Measurements from ENCODE around the gene SLC9A1. TPM values are rescaled to one million over a fixed set of nuclear protein-coding genes. Genes with fewer than 3 reads are reported as not detected.

Gene SLC9A1
- total RNA-seq, 2 experiments from 2014 or later = 23.9 to 24.2 TPM

GRCh38 chr1:27058966-27059669, 95.8 kb downstream of the SLC9A1 start:
- CTCF ChIA-PET = interaction anchor here (0.7 kb wide), 1 partner anchor 12 kb away, joined by 3 read pairs; no protein-coding TSS in a partner anchor
- POLR2A ChIA-PET = no interaction called here

GRCh38 chr1:27057801-27058625, 96.9 kb downstream of the SLC9A1 start:
- ChIA-PET CTCF (interaction anchor here (0.6 kb wide), 1 partner anchor 85 kb away, joined by 3 read pairs; no protein-coding TSS in a partner anchor), POLR2A (no interaction called here)

GRCh38 chr1:27057389-27057788, 97.5 kb downstream of the SLC9A1 start:
- ChIA-PET POLR2A (no interaction called here), CTCF (interaction anchor here (0.7 kb wide), 1 partner anchor 357 kb away, joined by 9 read pairs; no protein-coding TSS in a partner anchor)

- CTCF ChIA-PET = interaction anchor here (2.2 to 3.3 kb wide), 2 partner anchors 9 to 43 kb away, joined by 5 to 13 read pairs; no protein-coding TSS in a partner anchor
- POLR2A ChIA-PET = no interaction called here
Observed at GRCh38 chr1:27053977-27054753, 100.8 kb downstream of the SLC9A1 start.

- ChIA-PET POLR2A (no interaction called here), CTCF (interaction anchor here (2.2 kb wide), 1 partner anchor 45 kb away, joined by 5 read pairs; no protein-coding TSS in a partner anchor)
Observed at GRCh38 chr1:27052527-27052926, 102.4 kb downstream of the SLC9A1 start.

GRCh38 chr1:27049607-27050006, 105.3 kb downstream of the SLC9A1 start:
- CTCF ChIA-PET = interaction anchor here (1.3 kb wide), 1 partner anchor 48 kb away, joined by 4 read pairs; no protein-coding TSS in a partner anchor
- POLR2A ChIA-PET = no interaction called here

GRCh38 chr1:27049100-27049499, 105.8 kb downstream of the SLC9A1 start:
- CTCF ChIA-PET = interaction anchor here (1.3 kb wide), 1 partner anchor 48 kb away, joined by 4 read pairs; no protein-coding TSS in a partner anchor
- POLR2A ChIA-PET = no interaction called here

Other genes with a start within 250 kb of the SLC9A1 start
- gene NR0B2, start 241.2 kb downstream of the SLC9A1 start, total RNA-seq = not detected
- gene NUDC, start 233.4 kb downstream of the SLC9A1 start, total RNA-seq = 100 to 1,000 TPM; 160 to 161 TPM
- gene KDF1, start 194.7 kb downstream of the SLC9A1 start, total RNA-seq = under 1 TPM in 1 of 2 experiments, not detected in 1; 0.15 TPM
- gene TRNP1, start 161.4 kb downstream of the SLC9A1 start, total RNA-seq = under 1 TPM; 0.55 to 0.99 TPM
- gene TENT5B, start 142.3 kb downstream of the SLC9A1 start, total RNA-seq = not detected
- 10 to 100 TPM; 19.1 to 20.1 TPM for gene WDTC1, start 79.5 kb upstream of the SLC9A1 start, total RNA-seq
- gene TMEM222, start 167.0 kb upstream of the SLC9A1 start, total RNA-seq = 10 to 100 TPM; 45.5 to 47.3 TPM
- gene SYTL1, start 186.9 kb upstream of the SLC9A1 start, total RNA-seq = 10 to 100 TPM; 16.0 to 20.0 TPM
- gene MAP3K6, start 211.8 kb upstream of the SLC9A1 start, total RNA-seq = 1 to 10 TPM; 5.0 to 6.0 TPM
- gene FCN3, start 219.7 kb upstream of the SLC9A1 start, total RNA-seq = not detected
- not detected for gene CD164L2, start 228.2 kb upstream of the SLC9A1 start, total RNA-seq
- 1 to 10 TPM; 3.6 to 4.1 TPM for gene GPR3, start 237.5 kb upstream of the SLC9A1 start, total RNA-seq

Measured in activated CD8-positive, alpha-beta memory T cell treated with anti-CD3 and anti-CD28 coated beads for 36 hours (primary cell).